ENCODE measurements around the gene KSR2.
"Not testable (repeated sequence)": the region's sequence is repeated elsewhere in the genome, so short reads cannot be mapped to it uniquely, and the experiment has no call there.

Gene KSR2

DNA sequence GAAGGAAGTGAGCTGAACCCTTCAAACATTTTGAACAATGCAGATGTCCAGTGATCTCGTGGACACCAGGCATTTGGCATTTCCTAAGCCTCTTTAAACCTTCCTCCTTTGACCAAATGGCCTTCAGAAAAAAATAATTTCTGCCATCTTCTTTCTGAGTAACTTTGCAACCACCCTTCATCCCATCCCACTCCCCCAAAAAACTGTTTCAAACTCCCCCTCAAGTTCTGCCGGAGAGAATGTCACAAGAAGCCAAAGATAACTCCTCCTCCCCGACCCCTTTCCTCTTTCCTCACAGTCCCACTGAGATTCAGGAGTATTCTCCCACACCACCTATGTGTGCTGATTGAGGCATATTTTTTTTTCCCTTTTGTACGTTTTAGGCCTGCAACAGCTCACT, 1.7 kb downstream of the KSR2 start:
- DNase-seq = no peak

GRCh38 chr12:117966511-117966910, 2.3 kb downstream of the KSR2 start:
- no peak for DNase-seq

DNA sequence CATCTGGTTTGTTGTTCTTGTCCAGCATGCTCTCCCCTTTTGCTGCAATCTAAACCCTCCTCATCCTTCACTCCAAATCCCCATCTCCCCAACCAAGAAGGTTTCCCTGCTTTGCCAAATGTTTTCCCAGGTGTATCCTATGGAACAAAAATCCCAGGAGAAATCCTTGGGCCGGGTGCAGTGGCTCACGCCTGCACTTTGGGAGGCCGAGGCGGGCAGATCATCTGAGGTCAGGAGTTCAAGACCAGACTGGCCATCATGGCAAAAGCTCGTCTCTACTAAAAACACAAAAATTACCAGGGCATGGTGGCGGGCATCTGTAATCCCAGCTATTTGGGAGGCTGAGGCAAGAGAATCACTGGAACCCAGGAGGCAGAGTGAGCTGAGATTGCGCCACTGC, 5.0 kb downstream of the KSR2 start:
- DNase-seq = no peak

DNA sequence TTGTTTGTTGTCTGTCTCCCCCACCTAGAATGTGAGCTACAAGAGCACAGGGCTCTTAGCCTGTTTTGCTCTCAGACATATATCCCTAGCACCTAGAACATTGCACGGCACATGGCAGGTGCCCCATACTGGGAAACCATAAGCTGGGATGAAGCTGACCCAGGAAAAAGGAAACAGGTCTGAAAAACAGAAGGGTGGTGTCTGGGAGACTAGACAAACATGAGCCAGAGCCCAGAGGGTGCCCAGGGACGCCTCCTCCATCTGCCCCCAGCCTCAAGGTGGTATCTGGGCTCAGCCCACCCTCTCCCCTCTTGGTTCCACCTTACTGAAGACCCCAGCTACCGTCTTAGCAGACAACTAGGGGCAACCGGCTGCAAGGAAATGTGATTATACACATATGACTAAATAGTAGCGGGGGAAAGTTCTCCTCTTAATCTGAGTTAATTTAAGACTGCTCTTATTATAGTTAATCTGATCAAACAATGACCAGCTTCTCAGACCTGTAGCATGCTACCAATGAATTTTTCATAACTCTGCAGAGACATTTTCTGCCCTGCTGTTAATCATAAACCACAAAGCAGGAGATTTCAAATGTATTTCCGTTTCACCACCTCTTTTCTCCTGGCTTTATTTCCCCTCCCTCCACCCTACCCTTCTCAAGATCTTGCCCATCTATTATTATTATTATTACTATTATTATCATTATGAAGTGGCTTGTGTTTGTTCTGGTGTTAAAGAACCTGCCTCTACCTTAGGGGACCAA, 31.9 kb downstream of the KSR2 start:
- no peak for DNase-seq

GRCh38 chr12:117933545-117933944, 35.2 kb downstream of the KSR2 start:
- DNase-seq = no peak

GRCh38 chr12:117926391-117926899, 42.3 kb downstream of the KSR2 start:
- DNase-seq = no peak

DNA sequence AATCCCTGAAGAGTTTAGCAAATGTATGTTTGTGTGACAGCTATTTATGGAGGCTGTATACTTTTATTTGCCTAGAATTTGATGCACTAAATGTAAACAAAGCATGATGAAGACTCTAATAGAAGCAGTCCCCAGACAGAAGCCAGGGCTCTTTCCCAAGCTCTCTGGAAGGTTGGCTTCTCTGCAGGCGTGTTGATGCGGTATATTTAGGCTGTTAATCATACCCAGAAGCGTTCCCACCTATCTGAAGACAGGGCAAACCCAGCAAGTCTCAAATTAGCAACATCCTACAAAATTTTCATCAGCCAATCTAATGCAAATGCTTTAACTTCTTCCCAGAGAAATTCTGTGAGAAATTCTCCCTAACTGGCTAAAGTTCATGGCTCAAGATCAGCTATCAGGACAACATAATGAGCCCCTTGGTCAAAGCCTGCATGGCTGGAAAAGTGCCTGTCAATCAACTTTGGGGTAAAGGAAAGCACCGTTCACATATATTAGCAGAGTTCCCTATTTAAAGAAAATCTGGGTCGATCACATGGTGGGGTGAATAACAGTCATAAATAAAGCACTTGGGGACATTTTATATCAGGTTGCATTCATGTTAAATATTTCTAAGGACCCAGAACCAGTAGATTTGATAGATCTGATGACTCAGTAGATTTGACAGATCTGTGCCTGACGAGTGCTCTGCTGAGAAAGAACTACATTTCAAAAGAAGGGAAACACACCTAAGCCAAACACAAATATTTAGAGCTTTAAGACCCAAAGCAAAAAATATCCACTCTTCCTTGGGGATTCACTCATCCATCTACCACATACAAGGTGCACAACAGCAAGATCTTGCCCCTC, 46.6 kb downstream of the KSR2 start:
- DNase-seq = no peak

- peak; percentile 15 to 25 for DNase-seq
Observed at GRCh38 chr12:117919479-117919878, 49.3 kb downstream of the KSR2 start.

DNA sequence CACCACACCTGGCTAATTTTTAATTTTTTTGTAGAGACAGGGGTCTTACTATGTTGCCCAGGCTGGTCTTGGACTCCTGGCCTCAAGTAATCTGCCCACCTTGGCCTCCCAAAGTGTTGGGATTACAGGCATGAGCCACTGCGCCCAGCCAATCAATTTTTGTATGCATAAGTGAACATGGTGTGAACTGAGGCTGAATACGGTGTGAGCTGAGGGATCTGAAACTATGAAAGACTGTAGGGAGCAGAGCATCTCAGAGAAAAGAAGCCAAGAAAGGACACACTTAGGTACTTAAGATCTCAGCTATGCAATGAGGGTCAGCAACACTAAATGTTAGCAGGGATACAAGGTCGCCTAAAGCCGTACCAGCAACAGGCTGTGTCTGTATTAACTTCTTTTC, 54.1 kb downstream of the KSR2 start:
- no peak for DNase-seq

- DNase-seq = no peak
Observed at GRCh38 chr12:117912756-117913155, 56.0 kb downstream of the KSR2 start.

DNA sequence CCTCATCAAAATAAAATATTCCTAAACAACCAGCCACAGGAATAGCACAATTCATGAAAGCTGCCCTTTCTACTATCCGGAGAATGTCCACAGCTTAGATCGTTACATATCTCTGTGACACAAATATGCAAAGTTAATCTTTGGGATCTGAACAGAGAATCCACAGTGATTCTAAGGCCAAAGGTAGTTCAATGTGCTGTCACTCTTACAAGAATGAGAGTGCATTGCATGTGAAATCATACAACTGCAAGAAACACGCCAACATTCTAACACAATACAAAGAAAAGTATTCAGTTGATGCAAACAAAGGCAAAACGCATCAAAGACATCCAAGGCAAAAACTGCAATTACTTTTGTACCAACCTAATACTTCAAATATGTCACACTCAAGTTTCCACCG, 60.4 kb downstream of the KSR2 start:
- no peak for DNase-seq

DNA sequence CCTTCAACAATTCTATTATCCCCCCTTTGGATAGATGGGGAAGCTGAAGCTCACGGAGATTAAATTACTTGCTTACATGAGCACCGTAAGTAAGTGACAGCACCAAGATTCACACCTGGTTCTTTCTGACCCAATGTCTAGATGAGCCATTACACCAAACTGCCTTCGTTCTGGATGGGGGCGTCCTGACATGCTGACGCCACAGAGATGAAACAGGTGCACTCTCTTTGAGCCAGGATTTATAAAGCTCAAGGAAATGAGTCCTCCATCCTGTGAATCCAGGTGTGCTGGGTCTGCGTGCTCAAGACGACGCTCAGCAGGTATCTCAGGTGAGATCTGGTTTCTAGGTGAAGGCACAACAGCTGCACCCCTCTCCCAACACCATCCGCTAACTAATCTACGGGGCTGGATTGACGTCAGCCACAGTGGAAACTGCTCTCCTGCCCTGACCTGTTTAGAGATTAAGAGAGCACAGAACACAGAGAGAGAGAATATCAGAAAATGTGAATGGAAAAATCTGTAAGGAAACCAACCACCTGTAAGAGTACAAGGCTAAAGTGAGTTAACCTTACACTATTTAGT, 61.6 kb downstream of the KSR2 start:
- DNase-seq = no peak

GRCh38 chr12:117904051-117904450, 64.7 kb downstream of the KSR2 start:
- no peak for DNase-seq

DNA sequence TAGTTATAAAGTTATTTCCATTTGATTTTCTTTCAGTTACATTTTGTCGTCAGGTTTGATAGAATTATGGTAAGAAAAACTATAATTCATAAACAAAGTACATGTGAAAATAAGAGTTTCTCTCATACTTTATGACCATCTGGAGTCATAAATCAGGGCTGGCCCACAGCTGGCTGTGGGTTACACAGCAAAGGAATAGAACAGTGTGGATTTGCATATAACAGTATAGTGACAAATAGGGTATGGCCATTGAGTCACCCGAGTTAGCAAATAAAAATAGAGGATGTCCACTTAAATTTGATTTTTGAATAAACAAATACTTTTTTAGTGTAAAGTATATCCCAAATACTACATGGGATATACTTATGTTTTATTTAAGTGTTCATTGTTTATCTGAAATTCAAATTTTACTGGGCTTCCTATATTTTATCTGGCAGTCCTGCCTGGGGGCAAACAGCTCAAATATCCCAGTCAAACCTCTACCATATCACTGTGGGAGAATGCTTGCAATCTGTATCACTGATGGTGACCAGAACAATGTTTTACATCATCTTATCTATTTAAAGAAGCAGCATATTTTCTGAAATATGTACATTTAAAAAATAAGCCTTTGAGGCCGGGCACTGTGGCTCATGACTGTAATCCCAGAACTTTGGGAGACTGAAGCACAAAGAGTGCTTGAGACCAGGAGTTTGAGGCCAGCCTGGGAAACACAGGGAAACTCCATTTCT, 65.5 kb downstream of the KSR2 start:
- DNase-seq = no peak

DNA sequence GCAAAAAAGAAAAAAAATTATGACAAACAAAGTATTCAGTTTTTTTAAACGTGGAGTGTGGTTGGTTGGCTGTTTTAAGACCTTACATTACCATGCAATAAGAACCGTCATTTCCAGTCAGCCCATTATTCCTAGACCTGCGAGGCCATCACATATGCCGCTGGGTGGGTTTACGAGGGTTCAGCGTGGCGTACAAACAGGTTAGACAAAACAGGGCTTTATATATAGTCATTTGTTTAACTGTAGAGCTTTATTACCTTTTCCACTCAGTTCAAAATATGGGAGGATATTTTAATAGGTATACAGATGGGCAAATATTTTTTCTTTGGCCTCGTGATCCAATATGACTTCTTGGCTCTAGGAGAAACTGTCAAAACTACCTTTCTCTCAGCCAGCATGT, 67.2 kb downstream of the KSR2 start:
- no peak for DNase-seq

DNA sequence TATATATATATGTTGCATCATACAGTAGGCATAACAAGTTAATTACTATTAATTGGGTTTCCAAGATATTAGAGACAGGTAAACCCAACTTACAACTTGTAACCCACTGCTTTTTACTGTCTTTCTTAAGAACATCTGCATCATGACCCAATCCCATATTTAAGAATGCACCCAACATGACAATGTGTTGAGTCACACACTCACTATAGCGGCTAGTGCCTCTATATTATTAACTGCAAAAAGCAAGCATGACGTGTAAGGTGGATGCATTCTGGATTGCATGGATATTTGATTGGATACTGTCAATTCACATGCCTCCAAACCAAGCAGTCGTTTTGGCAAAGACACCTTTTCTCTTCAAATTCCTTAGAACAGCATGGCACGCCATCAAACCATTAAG, 68.2 kb downstream of the KSR2 start:
- DNase-seq = no peak

- DNase-seq = no peak
Observed at GRCh38 chr12:117897372-117898161, 71.2 kb downstream of the KSR2 start.

- no peak for DNase-seq
Observed at GRCh38 chr12:117896009-117896408, 72.8 kb downstream of the KSR2 start.

GRCh38 chr12:117892441-117892840, 76.3 kb downstream of the KSR2 start:
- DNase-seq = no peak

GRCh38 chr12:117891265-117891664, 77.5 kb downstream of the KSR2 start:
- not testable (repeated sequence) for DNase-seq

DNA sequence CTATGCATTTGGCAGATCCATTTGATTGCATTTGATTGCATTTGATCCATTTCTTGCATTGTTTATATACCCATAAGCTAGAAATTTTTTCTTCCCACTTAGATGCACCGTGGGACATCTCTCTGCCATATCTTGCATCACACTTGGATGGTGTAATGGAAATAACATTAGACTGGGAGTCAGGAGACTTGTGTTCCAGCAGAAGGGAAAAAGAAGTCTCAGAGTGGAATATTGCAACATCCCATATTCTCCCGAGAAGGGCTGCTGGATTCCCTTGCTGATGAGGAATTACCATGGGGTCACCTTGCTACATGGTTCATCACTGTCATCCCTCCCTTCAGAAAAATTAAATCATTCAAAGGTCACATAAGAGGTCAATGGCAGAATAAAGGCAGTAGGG, 78.1 kb downstream of the KSR2 start:
- peak in 1 of 2 donors; percentile 2 for DNase-seq

- DNase-seq = no peak
Observed at GRCh38 chr12:117890137-117890536, 78.7 kb downstream of the KSR2 start.

All from inflammatory macrophage treated with lipopolysaccharide for 1 hour (primary cell).